Prostate gland (tissue), 2 donors: ENCODE results near the gene KLK4.

Experiments
- POLR2A ChIP-seq: fragments of 450-650 bp; IDR thresholded peaks from one replicate; pipeline ENCODE4 v1.6.1; 2016; ENCODE audit warnings: antibody characterized with exemption, mild to moderate bottlenecking
- TF ChIP-seq, protein P1 (sequence below), 4 experiments: fragments of 200-600 bp in 2 of 4; fragments of 450-650 bp in 2 of 4; sonication (generic) in 2 of 4; IDR thresholded peaks; 1 replicate in 3 of 4; 2 replicates in 1 of 4; pipeline ENCODE4 v1.5.1; 2016 to 2019; ENCODE audit warnings: antibody characterized with exemption in 4 of 4, mild to moderate bottlenecking in 2 of 4, moderate library complexity in 2 of 4

DNA sequence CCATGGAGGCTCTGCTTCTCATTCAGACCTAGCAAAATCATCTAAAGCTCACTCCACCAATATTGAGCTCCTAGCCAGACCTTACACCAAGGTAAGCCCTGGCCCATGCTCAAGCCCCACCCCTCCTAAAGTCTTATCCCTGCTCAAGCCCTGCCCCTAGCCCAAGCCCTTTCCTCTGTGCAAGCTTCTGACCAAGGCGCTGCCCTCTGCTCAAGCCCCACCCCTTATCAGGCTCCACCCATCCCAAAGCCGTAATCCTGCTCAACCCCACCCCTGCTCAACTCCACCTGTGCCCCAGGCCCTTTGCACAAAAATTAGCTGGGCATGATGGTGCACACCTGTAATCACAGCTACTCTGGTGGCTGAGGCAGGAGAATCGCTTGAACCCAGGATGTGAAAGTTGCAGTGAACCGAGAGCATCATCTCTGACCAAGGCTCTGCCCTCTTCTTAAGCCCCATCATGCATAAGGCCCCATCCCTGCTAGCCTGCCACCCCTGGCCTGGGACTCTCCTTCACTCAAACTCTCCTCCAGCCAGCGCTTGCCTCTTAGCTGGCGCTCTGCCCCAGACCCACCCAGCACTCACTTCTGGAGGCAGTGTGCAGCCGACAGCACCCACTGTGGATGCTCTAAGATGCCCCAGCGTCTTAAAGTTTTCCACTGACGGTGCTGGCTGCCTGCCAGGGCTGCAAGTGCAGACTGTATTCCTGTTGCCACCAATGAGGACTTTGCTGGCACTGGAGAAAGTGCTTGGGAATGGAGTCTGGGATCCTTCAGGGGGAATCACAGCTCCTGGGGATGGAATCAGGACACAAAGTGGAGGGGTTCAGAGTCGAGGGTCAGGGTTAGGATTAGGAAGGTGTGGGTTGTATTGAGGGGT lies 16.5 kb downstream of the KLK4 start:
- TF ChIP-seq, protein P1, sequence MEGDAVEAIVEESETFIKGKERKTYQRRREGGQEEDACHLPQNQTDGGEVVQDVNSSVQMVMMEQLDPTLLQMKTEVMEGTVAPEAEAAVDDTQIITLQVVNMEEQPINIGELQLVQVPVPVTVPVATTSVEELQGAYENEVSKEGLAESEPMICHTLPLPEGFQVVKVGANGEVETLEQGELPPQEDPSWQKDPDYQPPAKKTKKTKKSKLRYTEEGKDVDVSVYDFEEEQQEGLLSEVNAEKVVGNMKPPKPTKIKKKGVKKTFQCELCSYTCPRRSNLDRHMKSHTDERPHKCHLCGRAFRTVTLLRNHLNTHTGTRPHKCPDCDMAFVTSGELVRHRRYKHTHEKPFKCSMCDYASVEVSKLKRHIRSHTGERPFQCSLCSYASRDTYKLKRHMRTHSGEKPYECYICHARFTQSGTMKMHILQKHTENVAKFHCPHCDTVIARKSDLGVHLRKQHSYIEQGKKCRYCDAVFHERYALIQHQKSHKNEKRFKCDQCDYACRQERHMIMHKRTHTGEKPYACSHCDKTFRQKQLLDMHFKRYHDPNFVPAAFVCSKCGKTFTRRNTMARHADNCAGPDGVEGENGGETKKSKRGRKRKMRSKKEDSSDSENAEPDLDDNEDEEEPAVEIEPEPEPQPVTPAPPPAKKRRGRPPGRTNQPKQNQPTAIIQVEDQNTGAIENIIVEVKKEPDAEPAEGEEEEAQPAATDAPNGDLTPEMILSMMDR (IDR thresholded peaks at IDR 0.05) = no peak
- no peak for TF ChIP-seq POLR2A
